GM23338 (cell line): ENCODE results near the gene XPNPEP1. TPM values are rescaled to one million over a fixed set of nuclear protein-coding genes. Genes with fewer than 3 reads are reported as not detected.
A peak's percentile ranks its signal among the peaks of the same experiment; 100 is the strongest.

Source experiments
- ATAC-seq: fragments of 200-7000 bp; cut with Tn5 transposase; 3 replicates; pipeline ENCODE4 v1.9.1; 2020
- DNase-seq: peaks from one replicate; pipeline ENCODE4 v3.0.0-alpha.2; 2015; ENCODE audit warnings: low spot score
- H2AFZ ChIP-seq: fragments of 200-600 bp; sonication (generic); 2 replicates; pipeline ENCODE4 v1.8.0; 2016; ENCODE audit warnings: antibody characterized with exemption, mild to moderate bottlenecking, moderate library complexity
- H3F3A ChIP-seq: fragments of 200-600 bp; sonication (generic); replicated peaks from 2 replicates; pipeline ENCODE4 v1.8.0; 2017; ENCODE audit warnings: antibody characterized with exemption, mixed run types, low read depth
- H3K27ac ChIP-seq: fragments of 200-600 bp; sonication (generic); 2 replicates; pipeline ENCODE4 v1.6.1; 2016; ENCODE audit warnings: low read depth
- H3K27me3 ChIP-seq: fragments of 200-600 bp; sonication (generic); 2 replicates; pipeline ENCODE4 v1.8.0; 2016; ENCODE audit warnings: mild to moderate bottlenecking, mixed run types, moderate library complexity; ENCODE audit not compliant: insufficient read depth
- H3K36me3 ChIP-seq: fragments of 200-600 bp; sonication (generic); 2 replicates; pipeline ENCODE4 v1.8.0; 2016; ENCODE audit warnings: mild to moderate bottlenecking; ENCODE audit not compliant: insufficient read depth
- H3K4me1 ChIP-seq: fragments of 200-600 bp; sonication (generic); 2 replicates; pipeline ENCODE4 v1.8.0; 2016; ENCODE audit warnings: mild to moderate bottlenecking, moderate library complexity; ENCODE audit not compliant: insufficient read depth
- H3K4me2 ChIP-seq: fragments of 200-600 bp; sonication (generic); 2 replicates; pipeline ENCODE4 v1.7.1; 2017; ENCODE audit warnings: mixed run types
- H3K4me3 ChIP-seq: fragments of 200-600 bp; sonication (generic); 2 replicates; pipeline ENCODE4 v1.6.1; 2016; ENCODE audit warnings: mixed run types
- H3K79me2 ChIP-seq: fragments of 200-600 bp; sonication (generic); replicated peaks from 2 replicates; pipeline ENCODE4 v1.8.0; 2017; ENCODE audit warnings: mild to moderate bottlenecking; ENCODE audit not compliant: insufficient read depth
- H3K9me2 ChIP-seq: fragments of 200-600 bp; sonication (generic); 2 replicates; pipeline ENCODE4 v1.8.0; 2017; ENCODE audit not compliant: insufficient read depth
- H4K20me1 ChIP-seq: fragments of 200-600 bp; sonication (generic); replicated peaks from 2 replicates; pipeline ENCODE4 v1.8.0; 2017; ENCODE audit warnings: mild to moderate bottlenecking; ENCODE audit not compliant: insufficient read depth
- H3K27ac Mint-ChIP-seq: 2 replicates; pipeline ENCODE4 v1.8.0; 2020; ENCODE audit warnings: inconsistent platforms, mild to moderate bottlenecking, moderate library complexity, mixed read lengths
- H3K27me3 Mint-ChIP-seq: 3 replicates; pipeline ENCODE4 v1.8.0; 2022; ENCODE audit warnings: low read depth, mild to moderate bottlenecking, moderate library complexity, mixed read lengths, inconsistent platforms; ENCODE audit not compliant: insufficient read depth, poor library complexity
- H3K36me3 Mint-ChIP-seq: 3 replicates; pipeline ENCODE4 v1.8.0; 2021; ENCODE audit warnings: low read depth, mild to moderate bottlenecking, inconsistent platforms, moderate library complexity, mixed read lengths
- H3K4me1 Mint-ChIP-seq: 3 replicates; pipeline ENCODE4 v1.8.0; 2020; ENCODE audit warnings: mild to moderate bottlenecking, inconsistent platforms, mixed read lengths
- H3K4me3 Mint-ChIP-seq: 3 replicates; pipeline ENCODE4 v1.8.0; 2021; ENCODE audit warnings: moderate library complexity, mild to moderate bottlenecking, inconsistent platforms, mixed read lengths
- H3K9me3 Mint-ChIP-seq: 3 replicates; pipeline ENCODE4 v1.8.0; 2020; ENCODE audit warnings: moderate library complexity, mild to moderate bottlenecking, inconsistent platforms, mixed read lengths
- CREB1 ChIP-seq: fragments of 250-450 bp; sonication (Bioruptor Pico); IDR thresholded peaks from 2 replicates; pipeline ENCODE4 v1.5.0; 2020; ENCODE audit warnings: low read depth, mild to moderate bottlenecking, moderate library complexity
- EZH2 ChIP-seq: fragments of 200-600 bp; sonication (generic); IDR thresholded peaks from one replicate; pipeline ENCODE4 v1.8.0; 2017; ENCODE audit warnings: antibody characterized with exemption, mild to moderate bottlenecking, low read depth; ENCODE audit not compliant: unreplicated experiment
- EZH2phosphoT487 ChIP-seq: fragments of 200-600 bp; sonication (generic); IDR thresholded peaks from one replicate; pipeline ENCODE4 v1.8.1; 2018; ENCODE audit warnings: antibody characterized with exemption; ENCODE audit not compliant: unreplicated experiment
- JUNB ChIP-seq: IDR thresholded peaks from one replicate; pipeline ENCODE4 v1.6.1; 2016; ENCODE audit warnings: antibody characterized with exemption; ENCODE audit not compliant: unreplicated experiment
- NANOG ChIP-seq: IDR thresholded peaks from 2 replicates; pipeline ENCODE4 v1.6.1; 2016; ENCODE audit warnings: antibody characterized with exemption, borderline replicate concordance
- POLR2AphosphoS5 ChIP-seq: IDR thresholded peaks from 2 replicates; pipeline ENCODE4 v1.6.1; 2016; ENCODE audit warnings: antibody characterized with exemption, low read depth
- STAT1 ChIP-seq: IDR thresholded peaks from one replicate; pipeline ENCODE4 v1.6.1; 2016; ENCODE audit warnings: antibody characterized with exemption; ENCODE audit not compliant: unreplicated experiment
- ZNF114 ChIP-seq: fragments of 250-450 bp; sonication (Bioruptor Pico); IDR thresholded peaks from 2 replicates; pipeline ENCODE4 v1.5.0; 2020; ENCODE audit warnings: mild to moderate bottlenecking, moderate library complexity
- ZNF331 ChIP-seq: fragments of 250-450 bp; sonication (Bioruptor Pico); IDR thresholded peaks from 2 replicates; pipeline ENCODE4 v1.5.0; 2020; ENCODE audit warnings: low read depth, mild to moderate bottlenecking, moderate library complexity
- polyA plus RNA-seq: library from polyadenylated mRNA; unstranded; fragments of >200 nt; fragmentation: Nextera tagmentation; extraction: Ambion mirVana; gene quantifications from 2 replicates; pipeline ENCODE4 v1.2.1, GENCODE V29; 2016
- total RNA-seq: library from RNA; depleted of rRNA; stranded (reverse); fragments of >200 nt; shearing (Covaris generic); gene quantifications from 2 replicates; pipeline ENCODE4 v1.2.3, GENCODE V29; 2014
- TF ChIP-seq, protein P1 (sequence below): fragments of 250-450 bp; sonication (Bioruptor Pico); IDR thresholded peaks from 2 replicates; pipeline ENCODE4 v1.5.0; 2020; ENCODE audit warnings: mild to moderate bottlenecking, moderate library complexity
- TF ChIP-seq, protein P2 (sequence below): IDR thresholded peaks from 2 replicates; pipeline ENCODE4 v1.6.1; 2016; ENCODE audit warnings: antibody characterized with exemption
- TF ChIP-seq, protein P3 (sequence below), 2 experiments: fragments of 200-600 bp in 1 of 2; sonication (generic) in 1 of 2; conservative IDR thresholded peaks; 2 replicates each; pipeline versions ENCODE4 v1.5.1 to v1.6.1; 2016 to 2017; ENCODE audit warnings: antibody characterized with exemption in 2 of 2, low read depth in 2 of 2, mild to moderate bottlenecking in 2 of 2, moderate library complexity in 1 of 2
- TF ChIP-seq, protein P4 (sequence below): IDR thresholded peaks from one replicate; pipeline ENCODE4 v1.6.1; 2018; ENCODE audit warnings: antibody characterized with exemption; ENCODE audit not compliant: unreplicated experiment

Gene XPNPEP1
- total and polyA plus RNA-seq, 2 experiments from 2014 or later = 17.5 to 55.8 TPM

DNA sequence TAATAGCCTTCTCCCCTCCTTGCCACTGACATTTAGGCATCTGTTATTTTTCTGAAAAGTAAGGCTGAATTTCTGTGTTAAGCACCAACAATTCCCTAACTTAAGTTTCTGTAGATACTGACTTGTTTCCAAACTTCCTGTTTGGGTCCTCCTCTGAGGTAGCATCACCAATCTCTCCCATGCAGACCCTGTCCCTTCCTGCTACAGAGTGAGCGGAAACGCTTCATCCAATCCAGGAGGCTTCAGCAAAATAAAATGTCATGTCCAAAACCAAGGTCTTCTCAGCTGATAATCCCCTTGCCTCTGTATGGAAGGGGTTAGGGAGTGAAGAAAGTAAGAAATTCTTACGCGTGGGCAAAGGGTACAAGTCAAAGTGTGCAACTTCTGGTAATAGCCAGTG lies 29.9 kb downstream of the XPNPEP1 start:
- Histone ChIP-seq H3K79me2 (no peaks in the 10 kb centered on the region; the same call in 1 of the 2 replicates), H3K27me3 (no peaks in the 10 kb centered on the region), H3K36me3 (peaks cover 8% of the 10 kb centered on the region), H3K4me3 (no peak overlapping the region), H3K4me1 (no peaks in the 10 kb centered on the region; the same call in 1 of the 2 replicates), H2AFZ (no peak overlapping the region), H4K20me1 (0 out of 2 replicates have a peak, but pooled peaks cover 6% of the 10 kb centered on the region), H3F3A (no peaks in the 10 kb centered on the region), H3K9me2 (no peaks in the 10 kb centered on the region), H3K27ac (no peak overlapping the region), H3K4me2 (no peak overlapping the region)
- Mint-ChIP-seq H3K9me3 (no peaks in the 10 kb centered on the region), H3K4me1 (peaks cover 30% of the 10 kb centered on the region; the same call in 2 of the 3 replicates), H3K36me3 (peaks cover 35% of the 10 kb centered on the region), H3K27me3 (peaks cover 1% of the 10 kb centered on the region), H3K4me3 (no peak overlapping the region), H3K27ac (peak overlapping the region; percentile 15; the same call in 1 of the 2 replicates)
- DNase-seq = no peak
- TF ChIP-seq, protein P1, sequence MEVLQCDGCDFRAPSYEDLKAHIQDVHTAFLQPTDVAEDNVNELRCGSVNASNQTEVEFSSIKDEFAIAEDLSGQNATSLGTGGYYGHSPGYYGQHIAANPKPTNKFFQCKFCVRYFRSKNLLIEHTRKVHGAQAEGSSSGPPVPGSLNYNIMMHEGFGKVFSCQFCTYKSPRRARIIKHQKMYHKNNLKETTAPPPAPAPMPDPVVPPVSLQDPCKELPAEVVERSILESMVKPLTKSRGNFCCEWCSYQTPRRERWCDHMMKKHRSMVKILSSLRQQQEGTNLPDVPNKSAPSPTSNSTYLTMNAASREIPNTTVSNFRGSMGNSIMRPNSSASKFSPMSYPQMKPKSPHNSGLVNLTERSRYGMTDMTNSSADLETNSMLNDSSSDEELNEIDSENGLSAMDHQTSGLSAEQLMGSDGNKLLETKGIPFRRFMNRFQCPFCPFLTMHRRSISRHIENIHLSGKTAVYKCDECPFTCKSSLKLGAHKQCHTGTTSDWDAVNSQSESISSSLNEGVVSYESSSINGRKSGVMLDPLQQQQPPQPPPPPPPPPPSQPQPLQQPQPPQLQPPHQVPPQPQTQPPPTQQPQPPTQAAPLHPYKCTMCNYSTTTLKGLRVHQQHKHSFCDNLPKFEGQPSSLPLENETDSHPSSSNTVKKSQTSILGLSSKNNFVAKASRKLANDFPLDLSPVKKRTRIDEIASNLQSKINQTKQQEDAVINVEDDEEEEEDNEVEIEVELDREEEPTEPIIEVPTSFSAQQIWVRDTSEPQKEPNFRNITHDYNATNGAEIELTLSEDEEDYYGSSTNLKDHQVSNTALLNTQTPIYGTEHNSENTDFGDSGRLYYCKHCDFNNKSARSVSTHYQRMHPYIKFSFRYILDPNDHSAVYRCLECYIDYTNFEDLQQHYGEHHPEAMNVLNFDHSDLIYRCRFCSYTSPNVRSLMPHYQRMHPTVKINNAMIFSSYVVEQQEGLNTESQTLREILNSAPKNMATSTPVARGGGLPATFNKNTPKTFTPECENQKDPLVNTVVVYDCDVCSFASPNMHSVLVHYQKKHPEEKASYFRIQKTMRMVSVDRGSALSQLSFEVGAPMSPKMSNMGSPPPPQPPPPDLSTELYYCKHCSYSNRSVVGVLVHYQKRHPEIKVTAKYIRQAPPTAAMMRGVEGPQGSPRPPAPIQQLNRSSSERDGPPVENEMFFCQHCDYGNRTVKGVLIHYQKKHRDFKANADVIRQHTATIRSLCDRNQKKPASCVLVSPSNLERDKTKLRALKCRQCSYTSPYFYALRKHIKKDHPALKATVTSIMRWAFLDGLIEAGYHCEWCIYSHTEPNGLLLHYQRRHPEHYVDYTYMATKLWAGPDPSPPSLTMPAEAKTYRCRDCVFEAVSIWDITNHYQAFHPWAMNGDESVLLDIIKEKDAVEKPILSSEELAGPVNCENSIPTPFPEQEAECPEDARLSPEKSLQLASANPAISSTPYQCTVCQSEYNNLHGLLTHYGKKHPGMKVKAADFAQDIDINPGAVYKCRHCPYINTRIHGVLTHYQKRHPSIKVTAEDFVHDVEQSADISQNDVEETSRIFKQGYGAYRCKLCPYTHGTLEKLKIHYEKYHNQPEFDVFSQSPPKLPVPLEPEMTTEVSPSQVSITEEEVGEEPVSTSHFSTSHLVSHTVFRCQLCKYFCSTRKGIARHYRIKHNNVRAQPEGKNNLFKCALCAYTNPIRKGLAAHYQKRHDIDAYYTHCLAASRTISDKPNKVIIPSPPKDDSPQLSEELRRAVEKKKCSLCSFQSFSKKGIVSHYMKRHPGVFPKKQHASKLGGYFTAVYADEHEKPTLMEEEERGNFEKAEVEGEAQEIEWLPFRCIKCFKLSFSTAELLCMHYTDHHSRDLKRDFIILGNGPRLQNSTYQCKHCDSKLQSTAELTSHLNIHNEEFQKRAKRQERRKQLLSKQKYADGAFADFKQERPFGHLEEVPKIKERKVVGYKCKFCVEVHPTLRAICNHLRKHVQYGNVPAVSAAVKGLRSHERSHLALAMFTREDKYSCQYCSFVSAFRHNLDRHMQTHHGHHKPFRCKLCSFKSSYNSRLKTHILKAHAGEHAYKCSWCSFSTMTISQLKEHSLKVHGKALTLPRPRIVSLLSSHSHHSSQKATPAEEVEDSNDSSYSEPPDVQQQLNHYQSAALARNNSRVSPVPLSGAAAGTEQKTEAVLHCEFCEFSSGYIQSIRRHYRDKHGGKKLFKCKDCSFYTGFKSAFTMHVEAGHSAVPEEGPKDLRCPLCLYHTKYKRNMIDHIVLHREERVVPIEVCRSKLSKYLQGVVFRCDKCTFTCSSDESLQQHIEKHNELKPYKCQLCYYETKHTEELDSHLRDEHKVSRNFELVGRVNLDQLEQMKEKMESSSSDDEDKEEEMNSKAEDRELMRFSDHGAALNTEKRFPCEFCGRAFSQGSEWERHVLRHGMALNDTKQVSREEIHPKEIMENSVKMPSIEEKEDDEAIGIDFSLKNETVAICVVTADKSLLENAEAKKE (CRISPR knock-in tag) = no peak
- TF ChIP-seq ZNF331 (CRISPR knock-in tag) (no peak), CREB1 (CRISPR knock-in tag) (no peak), ZNF114 (no peak), EZH2phosphoT487 (no peak), STAT1 (no peak), POLR2AphosphoS5 (no peak), EZH2 (no peak), JUNB (no peak), NANOG (no peak)
- TF ChIP-seq, protein P2, sequence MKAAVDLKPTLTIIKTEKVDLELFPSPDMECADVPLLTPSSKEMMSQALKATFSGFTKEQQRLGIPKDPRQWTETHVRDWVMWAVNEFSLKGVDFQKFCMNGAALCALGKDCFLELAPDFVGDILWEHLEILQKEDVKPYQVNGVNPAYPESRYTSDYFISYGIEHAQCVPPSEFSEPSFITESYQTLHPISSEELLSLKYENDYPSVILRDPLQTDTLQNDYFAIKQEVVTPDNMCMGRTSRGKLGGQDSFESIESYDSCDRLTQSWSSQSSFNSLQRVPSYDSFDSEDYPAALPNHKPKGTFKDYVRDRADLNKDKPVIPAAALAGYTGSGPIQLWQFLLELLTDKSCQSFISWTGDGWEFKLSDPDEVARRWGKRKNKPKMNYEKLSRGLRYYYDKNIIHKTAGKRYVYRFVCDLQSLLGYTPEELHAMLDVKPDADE = no peak
- TF ChIP-seq, protein P3, sequence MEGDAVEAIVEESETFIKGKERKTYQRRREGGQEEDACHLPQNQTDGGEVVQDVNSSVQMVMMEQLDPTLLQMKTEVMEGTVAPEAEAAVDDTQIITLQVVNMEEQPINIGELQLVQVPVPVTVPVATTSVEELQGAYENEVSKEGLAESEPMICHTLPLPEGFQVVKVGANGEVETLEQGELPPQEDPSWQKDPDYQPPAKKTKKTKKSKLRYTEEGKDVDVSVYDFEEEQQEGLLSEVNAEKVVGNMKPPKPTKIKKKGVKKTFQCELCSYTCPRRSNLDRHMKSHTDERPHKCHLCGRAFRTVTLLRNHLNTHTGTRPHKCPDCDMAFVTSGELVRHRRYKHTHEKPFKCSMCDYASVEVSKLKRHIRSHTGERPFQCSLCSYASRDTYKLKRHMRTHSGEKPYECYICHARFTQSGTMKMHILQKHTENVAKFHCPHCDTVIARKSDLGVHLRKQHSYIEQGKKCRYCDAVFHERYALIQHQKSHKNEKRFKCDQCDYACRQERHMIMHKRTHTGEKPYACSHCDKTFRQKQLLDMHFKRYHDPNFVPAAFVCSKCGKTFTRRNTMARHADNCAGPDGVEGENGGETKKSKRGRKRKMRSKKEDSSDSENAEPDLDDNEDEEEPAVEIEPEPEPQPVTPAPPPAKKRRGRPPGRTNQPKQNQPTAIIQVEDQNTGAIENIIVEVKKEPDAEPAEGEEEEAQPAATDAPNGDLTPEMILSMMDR (conservative IDR thresholded peaks at IDR 0.05; ENCODE audit: low read depth in 2 of 2) = no peak
- TF ChIP-seq, protein P4, sequence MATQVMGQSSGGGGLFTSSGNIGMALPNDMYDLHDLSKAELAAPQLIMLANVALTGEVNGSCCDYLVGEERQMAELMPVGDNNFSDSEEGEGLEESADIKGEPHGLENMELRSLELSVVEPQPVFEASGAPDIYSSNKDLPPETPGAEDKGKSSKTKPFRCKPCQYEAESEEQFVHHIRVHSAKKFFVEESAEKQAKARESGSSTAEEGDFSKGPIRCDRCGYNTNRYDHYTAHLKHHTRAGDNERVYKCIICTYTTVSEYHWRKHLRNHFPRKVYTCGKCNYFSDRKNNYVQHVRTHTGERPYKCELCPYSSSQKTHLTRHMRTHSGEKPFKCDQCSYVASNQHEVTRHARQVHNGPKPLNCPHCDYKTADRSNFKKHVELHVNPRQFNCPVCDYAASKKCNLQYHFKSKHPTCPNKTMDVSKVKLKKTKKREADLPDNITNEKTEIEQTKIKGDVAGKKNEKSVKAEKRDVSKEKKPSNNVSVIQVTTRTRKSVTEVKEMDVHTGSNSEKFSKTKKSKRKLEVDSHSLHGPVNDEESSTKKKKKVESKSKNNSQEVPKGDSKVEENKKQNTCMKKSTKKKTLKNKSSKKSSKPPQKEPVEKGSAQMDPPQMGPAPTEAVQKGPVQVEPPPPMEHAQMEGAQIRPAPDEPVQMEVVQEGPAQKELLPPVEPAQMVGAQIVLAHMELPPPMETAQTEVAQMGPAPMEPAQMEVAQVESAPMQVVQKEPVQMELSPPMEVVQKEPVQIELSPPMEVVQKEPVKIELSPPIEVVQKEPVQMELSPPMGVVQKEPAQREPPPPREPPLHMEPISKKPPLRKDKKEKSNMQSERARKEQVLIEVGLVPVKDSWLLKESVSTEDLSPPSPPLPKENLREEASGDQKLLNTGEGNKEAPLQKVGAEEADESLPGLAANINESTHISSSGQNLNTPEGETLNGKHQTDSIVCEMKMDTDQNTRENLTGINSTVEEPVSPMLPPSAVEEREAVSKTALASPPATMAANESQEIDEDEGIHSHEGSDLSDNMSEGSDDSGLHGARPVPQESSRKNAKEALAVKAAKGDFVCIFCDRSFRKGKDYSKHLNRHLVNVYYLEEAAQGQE = no peak
- no peak for ATAC-seq
